Activated naive CD4-positive, alpha-beta T cell treated with anti-CD3 and anti-CD28 coated beads, Interleukin-2, amount 50 U/mL, for 72 hours (primary cell): Measurements from ENCODE around the gene TSPAN10. TPM values are rescaled to one million over a fixed set of nuclear protein-coding genes. Genes with fewer than 3 reads are reported as not detected.

Experiments used
- ATAC-seq, 2 donors: fragments of 150-1000 bp; cut with Tn5 transposase; 2 replicates each; pipeline ENCODE4 v1.10.0; 2021; ENCODE audit warnings: mild to moderate bottlenecking in 2 of 2, moderate library complexity in 2 of 2
- DNase-seq, 2 donors: peaks; one replicate each; pipeline ENCODE4 v3.0.0; 2021 to 2022; ENCODE audit warnings: low spot score in 2 of 2
- H3K27ac Mint-ChIP-seq, 2 donors: one replicate each; pipeline ENCODE4 v1.8.0; 2022; ENCODE audit warnings: mild to moderate bottlenecking in 2 of 2, mixed read lengths in 2 of 2
- H3K36me3 Mint-ChIP-seq, 2 donors: one replicate each; pipeline ENCODE4 v1.8.0; 2022; ENCODE audit warnings: mixed read lengths in 2 of 2
- H3K9me3 Mint-ChIP-seq, 2 donors: one replicate each; pipeline ENCODE4 v1.8.0; 2022; ENCODE audit warnings: mixed read lengths in 2 of 2
- total RNA-seq, 2 donors: library from RNA; stranded (reverse); gene quantifications; one replicate each; pipeline ENCODE4 v1.2.3, GENCODE V29; 2022

TSPAN10 gene
- total RNA-seq, 2 donors from 2014 or later: 0.56 to 0.75 TPM

DNA sequence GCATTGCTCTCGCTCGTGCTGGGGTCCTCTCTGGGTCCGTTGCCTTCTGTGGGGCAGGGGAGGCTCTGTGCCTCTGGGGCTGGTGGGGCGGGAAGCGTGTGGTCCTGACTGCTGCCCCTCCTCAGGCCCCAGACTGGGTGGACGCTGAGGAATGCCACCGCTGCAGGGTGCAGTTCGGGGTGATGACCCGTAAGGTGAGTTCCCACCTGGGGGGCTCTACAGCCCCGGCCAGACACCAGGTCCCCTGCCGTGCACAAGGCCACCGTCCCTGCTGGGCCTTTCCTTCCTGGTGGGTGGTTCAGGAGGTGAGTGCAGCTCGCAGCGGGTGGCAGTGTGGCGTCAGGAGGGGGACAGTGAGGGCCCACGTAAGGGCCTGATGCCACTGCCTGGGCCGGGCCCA, 53.6 kb downstream of the TSPAN10 start:
- ATAC-seq: no peak
- H3K27ac Mint-ChIP-seq: peak overlapping the region in 1 of 2 donors; percentile 47
- DNase-seq: no peak
- H3K36me3 Mint-ChIP-seq: peaks cover 10 to 15% of the 10 kb centered on the region in 2 donors
- no peaks in the 10 kb centered on the region for H3K9me3 Mint-ChIP-seq

DNA sequence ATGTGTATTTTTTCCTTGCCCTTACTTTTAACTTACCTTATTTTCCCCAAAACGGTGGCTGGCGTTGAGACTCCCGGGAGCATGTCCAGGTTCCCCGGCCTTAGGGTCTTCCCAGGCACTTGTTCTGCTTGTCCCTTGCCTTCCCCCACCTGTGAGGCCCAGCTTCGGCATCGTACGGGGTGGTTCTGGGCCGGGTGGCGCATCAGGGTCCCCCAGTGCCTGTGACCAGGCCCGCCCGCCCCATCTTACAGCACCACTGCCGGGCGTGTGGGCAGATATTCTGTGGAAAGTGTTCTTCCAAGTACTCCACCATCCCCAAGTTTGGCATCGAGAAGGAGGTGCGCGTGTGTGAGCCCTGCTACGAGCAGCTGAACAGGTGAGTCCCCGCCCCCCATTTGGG, 54.2 kb downstream of the TSPAN10 start:
- Mint-ChIP-seq H3K9me3 (no peaks in the 10 kb centered on the region), H3K27ac (no peak overlapping the region), H3K36me3 (peaks cover 10 to 14% of the 10 kb centered on the region in 2 donors)
- DNase-seq (no peak), ATAC-seq (no peak)

DNA sequence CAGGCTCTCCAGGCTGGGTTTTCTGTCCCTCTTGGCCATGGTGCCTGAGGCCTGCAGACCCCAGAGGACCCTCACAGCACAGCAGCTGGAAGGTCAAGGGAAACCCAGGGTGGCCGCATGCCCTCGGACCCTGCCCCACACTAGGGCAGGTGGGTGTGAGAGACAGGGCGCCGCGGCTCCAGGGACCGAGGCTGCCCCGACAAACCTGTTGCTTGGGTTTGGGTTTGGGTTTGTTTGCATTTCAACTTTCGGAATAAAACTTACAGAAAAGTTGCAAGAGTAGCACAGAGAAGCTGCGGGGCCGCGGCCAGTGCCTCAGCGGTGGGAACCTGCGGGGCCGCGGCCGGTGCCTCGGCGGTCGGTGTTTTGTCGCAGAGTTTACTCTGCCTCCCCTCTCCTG, 54.6 kb downstream of the TSPAN10 start:
- DNase-seq (no peak), ATAC-seq (no peak)
- Mint-ChIP-seq H3K36me3 (peaks cover 10 to 11% of the 10 kb centered on the region in 2 donors), H3K27ac (no peak overlapping the region), H3K9me3 (no peaks in the 10 kb centered on the region)

DNA sequence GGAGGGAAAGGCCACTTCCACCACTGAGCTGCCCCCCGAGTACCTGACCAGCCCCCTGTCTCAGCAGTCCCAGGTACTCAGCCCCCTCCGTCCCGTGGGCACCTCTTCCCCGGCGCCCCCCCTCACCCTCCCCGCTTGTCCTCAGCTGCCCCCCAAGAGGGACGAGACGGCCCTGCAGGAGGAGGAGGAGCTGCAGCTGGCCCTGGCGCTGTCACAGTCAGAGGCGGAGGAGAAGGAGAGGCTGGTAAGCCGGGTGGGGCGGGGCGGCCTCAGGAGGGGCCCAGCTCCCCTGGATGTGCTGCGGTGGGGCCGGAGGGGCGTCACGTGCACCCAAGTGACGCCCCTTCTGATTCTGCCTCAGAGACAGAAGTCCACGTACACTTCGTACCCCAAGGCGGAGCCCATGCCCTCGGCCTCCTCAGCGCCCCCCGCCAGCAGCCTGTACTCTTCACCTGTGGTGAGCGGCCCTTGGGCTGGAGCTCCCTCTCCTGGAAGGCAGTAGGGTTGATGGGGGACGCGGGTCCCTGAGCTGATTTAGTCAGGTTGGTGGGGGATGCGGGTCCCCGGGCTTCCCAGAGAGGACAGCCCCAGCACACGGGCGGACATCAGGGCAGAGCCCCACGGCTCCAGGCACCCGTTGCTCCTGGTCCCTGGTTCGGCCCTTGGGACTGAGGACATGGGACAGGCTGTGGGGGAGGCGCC, 56.7 kb downstream of the TSPAN10 start:
- peak in 1 of 2 donors; percentile 17 for ATAC-seq
- H3K27ac Mint-ChIP-seq: no peak overlapping the region
- DNase-seq: no peak
- no peaks in the 10 kb centered on the region for H3K9me3 Mint-ChIP-seq
- peaks cover 13 to 14% of the 10 kb centered on the region in 2 donors for H3K36me3 Mint-ChIP-seq

DNA sequence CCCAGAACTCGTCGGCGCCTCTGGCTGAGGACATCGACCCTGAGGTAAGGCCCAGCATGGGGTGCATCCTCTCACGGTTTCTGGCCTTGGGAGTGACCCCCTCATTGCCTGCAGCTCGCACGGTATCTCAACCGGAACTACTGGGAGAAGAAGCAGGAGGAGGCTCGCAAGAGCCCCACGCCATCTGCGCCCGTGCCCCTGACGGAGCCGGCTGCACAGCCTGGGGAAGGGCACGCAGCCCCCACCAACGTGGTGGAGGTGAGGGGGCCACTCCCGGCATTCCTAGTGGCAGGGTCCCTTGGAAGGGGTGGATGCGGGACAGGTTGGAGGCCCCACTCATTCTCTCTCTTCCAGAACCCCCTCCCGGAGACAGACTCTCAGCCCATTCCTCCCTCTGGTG, 57.8 kb downstream of the TSPAN10 start:
- no peak overlapping the region for H3K27ac Mint-ChIP-seq
- no peaks in the 10 kb centered on the region for H3K9me3 Mint-ChIP-seq
- no peak for DNase-seq
- ATAC-seq: no peak
- H3K36me3 Mint-ChIP-seq: peaks cover 4 to 14% of the 10 kb centered on the region in 2 donors

DNA sequence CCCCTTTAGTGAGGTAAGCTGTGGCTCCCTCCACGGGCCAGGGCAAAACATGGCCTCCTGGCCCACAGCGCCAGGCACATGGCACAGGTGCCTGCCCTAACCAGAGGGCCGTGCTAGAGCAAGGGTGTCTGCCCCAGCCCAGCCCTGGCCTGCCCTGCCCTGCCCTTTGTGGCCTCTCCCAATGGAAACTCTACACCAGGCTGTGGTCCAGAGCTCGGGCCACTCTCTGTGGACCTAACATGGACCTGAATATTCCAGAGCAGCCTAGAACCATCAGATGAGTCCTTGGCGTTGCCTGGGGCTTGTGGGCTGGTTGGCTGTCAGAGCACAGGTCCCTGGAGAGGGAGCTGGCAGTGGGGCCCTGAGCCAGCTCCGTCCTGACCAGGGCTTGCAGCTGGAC, 58.2 kb downstream of the TSPAN10 start:
- DNase-seq (no peak), ATAC-seq (peak in 1 of 2 donors; percentile 5)
- Mint-ChIP-seq H3K9me3 (no peaks in the 10 kb centered on the region), H3K27ac (no peak overlapping the region), H3K36me3 (peaks cover 4 to 10% of the 10 kb centered on the region in 2 donors)

DNA sequence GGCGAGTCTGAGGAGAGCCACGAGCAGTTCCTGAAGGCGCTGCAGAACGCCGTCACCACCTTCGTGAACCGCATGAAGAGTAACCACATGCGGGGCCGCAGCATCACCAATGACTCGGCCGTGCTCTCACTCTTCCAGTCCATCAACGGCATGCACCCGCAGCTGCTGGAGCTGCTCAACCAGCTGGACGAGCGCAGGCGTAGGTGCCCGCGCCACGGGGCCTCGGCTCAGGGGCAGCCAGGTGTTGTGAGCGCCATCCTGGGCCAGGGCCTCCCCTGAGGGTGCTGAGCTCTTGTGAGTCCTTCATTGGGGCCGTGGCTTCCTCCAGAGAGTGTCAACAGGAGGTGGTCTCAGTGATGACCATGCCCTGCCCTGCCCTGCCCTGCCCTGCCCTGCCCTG, 58.8 kb downstream of the TSPAN10 start:
- H3K9me3 Mint-ChIP-seq: no peaks in the 10 kb centered on the region
- peak; percentile 5 to 9 for ATAC-seq
- peaks cover 4 to 13% of the 10 kb centered on the region in 2 donors for H3K36me3 Mint-ChIP-seq
- H3K27ac Mint-ChIP-seq: no peak overlapping the region
- no peak for DNase-seq

DNA sequence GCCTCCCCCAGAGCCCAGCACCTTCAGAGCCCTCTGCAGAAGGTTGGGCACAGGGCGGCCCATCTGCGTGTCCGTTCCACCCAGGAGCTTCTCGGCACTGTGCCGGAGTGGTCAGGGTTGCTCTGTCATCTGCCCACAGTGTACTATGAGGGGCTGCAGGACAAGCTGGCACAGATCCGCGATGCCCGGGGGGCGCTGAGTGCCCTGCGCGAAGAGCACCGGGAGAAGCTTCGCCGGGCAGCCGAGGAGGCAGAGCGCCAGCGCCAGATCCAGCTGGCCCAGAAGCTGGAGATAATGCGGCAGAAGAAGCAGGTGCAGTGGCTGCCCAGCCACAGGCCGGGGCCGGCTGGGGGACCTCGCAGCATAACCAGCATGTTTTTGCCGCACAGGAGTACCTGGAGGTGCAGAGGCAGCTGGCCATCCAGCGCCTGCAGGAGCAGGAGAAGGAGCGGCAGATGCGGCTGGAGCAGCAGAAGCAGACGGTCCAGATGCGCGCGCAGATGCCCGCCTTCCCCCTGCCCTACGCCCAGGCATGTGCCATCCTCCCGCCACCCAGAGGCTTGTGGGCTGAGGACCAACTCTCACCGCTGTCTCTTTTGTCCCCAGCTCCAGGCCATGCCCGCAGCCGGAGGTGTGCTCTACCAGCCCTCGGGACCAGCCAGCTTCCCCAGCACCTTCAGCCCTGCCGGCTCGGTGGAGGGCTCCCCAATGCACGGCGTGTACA, 59.4 kb downstream of the TSPAN10 start:
- Mint-ChIP-seq H3K9me3 (no peaks in the 10 kb centered on the region), H3K27ac (no peak overlapping the region), H3K36me3 (peaks cover 4 to 17% of the 10 kb centered on the region in 2 donors)
- DNase-seq (no peak), ATAC-seq (peak in 1 of 2 donors; percentile 17)

DNA sequence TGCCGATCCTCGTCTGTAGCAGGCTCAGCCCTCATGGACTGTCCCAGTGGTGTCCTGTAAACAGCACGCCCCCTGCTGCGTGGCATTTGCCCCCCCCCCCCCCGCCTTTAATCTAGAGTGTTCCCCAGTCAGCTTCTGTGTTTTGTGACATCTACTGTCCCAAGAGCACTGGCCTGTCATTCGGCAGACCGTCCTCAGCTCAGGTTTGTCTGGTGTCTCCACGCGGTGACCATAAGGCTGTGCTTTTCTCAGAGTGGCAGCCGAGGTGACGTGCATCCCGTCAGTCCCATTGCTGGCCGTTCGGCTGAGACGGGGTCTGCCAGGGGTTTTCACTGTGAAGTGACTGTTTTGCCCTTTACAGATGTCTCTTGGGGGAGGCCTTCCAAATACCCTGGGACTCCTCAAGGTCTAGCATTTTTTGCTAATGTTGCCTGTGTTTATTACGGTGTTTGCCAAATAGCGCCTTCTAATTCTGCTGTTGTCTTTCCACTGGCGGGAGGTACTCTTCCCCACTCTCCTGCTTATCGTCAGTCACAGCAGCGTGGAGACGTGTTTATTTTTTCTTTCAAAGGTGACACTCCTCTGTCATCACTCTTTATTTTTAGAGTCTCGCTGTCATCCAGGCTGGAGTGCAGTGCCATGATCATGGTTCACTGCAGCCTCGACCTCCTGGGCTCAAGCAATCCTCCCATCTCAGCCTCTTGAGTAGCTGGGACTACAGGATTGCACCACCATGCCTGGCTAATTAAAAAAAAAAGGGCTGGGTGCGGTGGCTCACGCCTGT, 60.5 kb downstream of the TSPAN10 start:
- peaks cover 8 to 27% of the 10 kb centered on the region in 2 donors for H3K36me3 Mint-ChIP-seq
- ATAC-seq (no peak), DNase-seq (no peak)
- H3K27ac Mint-ChIP-seq: no peak overlapping the region
- H3K9me3 Mint-ChIP-seq: no peaks in the 10 kb centered on the region

Other genes with a start within 250 kb of the TSPAN10 start
- under 1 TPM in 1 of 2 donors, not detected in 1; 0.16 TPM for gene BAHCC1, start 241.7 kb upstream of the TSPAN10 start, total RNA-seq
- gene ACTG1, start 124.4 kb upstream of the TSPAN10 start, total RNA-seq: 1,000 to 10,000 TPM; 6,062 to 6,573 TPM
- under 1 TPM; 0.30 to 0.86 TPM for gene FSCN2, start 108.8 kb upstream of the TSPAN10 start, total RNA-seq
- 10 to 100 TPM; 19.8 to 37.9 TPM for gene FAAP100, start 84.8 kb upstream of the TSPAN10 start, total RNA-seq
- 100 to 1,000 TPM in 1 of 2 donors, 10 to 100 TPM in 1; 67.3 to 173 TPM for gene NPLOC4, start 84 bp upstream of the TSPAN10 start, total RNA-seq
- gene PDE6G, start 19.3 kb downstream of the TSPAN10 start, total RNA-seq: 1 to 10 TPM; 5.8 to 8.1 TPM
- gene OXLD1, start 29.4 kb downstream of the TSPAN10 start, total RNA-seq: 10 to 100 TPM; 20.1 to 43.7 TPM
- 10 to 100 TPM; 35.0 to 38.7 TPM for gene CCDC137, start 29.5 kb downstream of the TSPAN10 start, total RNA-seq
- gene ARL16, start 46.6 kb downstream of the TSPAN10 start, total RNA-seq: 10 to 100 TPM; 12.6 to 30.6 TPM
- 100 to 1,000 TPM; 111 to 168 TPM for gene HGS, start 46.8 kb downstream of the TSPAN10 start, total RNA-seq
- gene MRPL12, start 66.2 kb downstream of the TSPAN10 start, total RNA-seq: 100 to 1,000 TPM in 1 of 2 donors, 10 to 100 TPM in 1; 61.8 to 105 TPM
- gene SLC25A10, start 75.1 kb downstream of the TSPAN10 start, total RNA-seq: 10 to 100 TPM; 23.0 to 27.8 TPM
- not detected for gene GCGR, start 167.0 kb downstream of the TSPAN10 start, total RNA-seq
- 10 to 100 TPM; 40.4 to 55.3 TPM for gene MCRIP1, start 196.1 kb downstream of the TSPAN10 start, total RNA-seq
- not detected for gene PPP1R27, start 197.9 kb downstream of the TSPAN10 start, total RNA-seq
- 100 to 1,000 TPM; 382 to 460 TPM for gene P4HB, start 223.3 kb downstream of the TSPAN10 start, total RNA-seq
- gene ARHGDIA, start 234.1 kb downstream of the TSPAN10 start, total RNA-seq: 100 to 1,000 TPM; 328 to 513 TPM